Measurements from ENCODE around the gene COL23A1.

The COL23A1 gene

GRCh38 chr5:178350361-178351220, 239.6 kb downstream of the COL23A1 start:
- no peak for DNase-seq

GRCh38 chr5:178349625-178350353, 240.4 kb downstream of the COL23A1 start:
- DNase-seq, result no peak

- no peak for DNase-seq
Observed at GRCh38 chr5:178349075-178349511, 241.1 kb downstream of the COL23A1 start.

- DNase-seq, result no peak
Observed at GRCh38 chr5:178348356-178349074, 241.7 kb downstream of the COL23A1 start.

GRCh38 chr5:178347956-178348355, 242.2 kb downstream of the COL23A1 start:
- DNase-seq, result no peak

- no peak for DNase-seq
Observed at GRCh38 chr5:178346607-178347334, 243.4 kb downstream of the COL23A1 start.

GRCh38 chr5:178343306-178343705, 246.9 kb downstream of the COL23A1 start:
- DNase-seq, result no peak

- DNase-seq, result no peak
Observed at GRCh38 chr5:178341851-178342140, 248.4 kb downstream of the COL23A1 start.

- DNase-seq, result no peak
Observed at GRCh38 chr5:178341091-178341850, 248.9 kb downstream of the COL23A1 start.

- no peak for DNase-seq
Observed at GRCh38 chr5:178340637-178341036, 249.6 kb downstream of the COL23A1 start.

- no peak for DNase-seq
Observed at GRCh38 chr5:178340187-178340586, 250.0 kb downstream of the COL23A1 start.

- DNase-seq, result no peak
Observed at GRCh38 chr5:178339272-178339671, 250.9 kb downstream of the COL23A1 start.

- DNase-seq, result no peak
Observed at GRCh38 chr5:178338750-178339144, 251.4 kb downstream of the COL23A1 start.

GRCh38 chr5:178338126-178338749, 252.0 kb downstream of the COL23A1 start:
- DNase-seq, result no peak

- no peak for DNase-seq
Observed at GRCh38 chr5:178337334-178337741, 252.9 kb downstream of the COL23A1 start.

- DNase-seq, result no peak
Observed at GRCh38 chr5:178336889-178337288, 253.3 kb downstream of the COL23A1 start.

- no peak for DNase-seq
Observed at GRCh38 chr5:178335302-178336030, 254.7 kb downstream of the COL23A1 start.

GRCh38 chr5:178334861-178335260, 255.3 kb downstream of the COL23A1 start:
- no peak for DNase-seq

GRCh38 chr5:178333821-178334481, 256.2 kb downstream of the COL23A1 start:
- no peak for DNase-seq

- no peak for DNase-seq
Observed at GRCh38 chr5:178332210-178332641, 258.0 kb downstream of the COL23A1 start.
